ENCODE measurements around the gene CCNL2.
"Not testable (repeated sequence)": the region's sequence is repeated elsewhere in the genome, so short reads cannot be mapped to it uniquely, and the experiment has no call there.

The CCNL2 gene

GRCh38 chr1:1397839-1398523 is 1.2 kb downstream of the CCNL2 start:
- no peak for DNase-seq

GRCh38 chr1:1395166-1395565 is 4.0 kb downstream of the CCNL2 start:
- DNase-seq = no peak

DNA sequence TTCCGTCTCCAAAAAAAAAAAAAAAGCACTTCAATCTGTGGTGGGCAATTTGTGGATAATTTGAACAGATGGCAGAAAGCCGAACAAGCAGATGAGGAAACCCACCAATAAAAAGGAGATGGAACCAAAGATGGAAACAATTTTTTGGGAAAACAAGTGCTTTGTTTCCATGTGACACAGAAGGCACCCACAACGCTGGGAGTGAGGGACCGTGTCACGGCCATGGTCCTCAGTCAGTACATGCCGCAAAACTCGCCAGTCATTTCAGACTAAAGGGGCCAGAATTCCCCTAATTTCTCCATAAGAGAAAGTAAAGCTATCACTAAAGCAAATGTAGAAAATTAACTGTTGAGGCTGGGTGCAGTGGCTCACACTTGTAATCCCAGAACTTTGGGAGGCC is 5.0 kb downstream of the CCNL2 start:
- DNase-seq = no peak

DNA sequence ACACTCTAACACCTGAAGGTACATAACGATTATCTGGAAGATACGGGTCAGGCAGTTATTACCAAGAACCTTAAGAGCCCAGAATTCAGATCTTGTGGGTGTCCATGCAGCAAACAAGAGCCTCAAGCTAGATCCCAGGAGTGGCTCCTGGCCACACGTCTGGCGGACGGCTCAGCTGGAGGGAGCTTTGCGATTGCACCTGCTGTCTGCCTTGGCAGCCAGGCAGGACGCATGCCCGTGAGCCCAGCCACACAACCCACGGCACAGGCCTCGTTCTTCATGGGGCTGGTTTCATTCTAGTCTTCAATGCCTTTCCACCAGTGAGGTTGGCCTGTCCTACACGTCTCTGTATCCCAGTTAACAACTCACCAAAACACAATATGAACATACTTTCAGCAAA is 5.7 kb downstream of the CCNL2 start:
- no peak for DNase-seq

GRCh38 chr1:1393014-1393413 is 6.1 kb downstream of the CCNL2 start:
- DNase-seq = no peak

- no peak for DNase-seq
These were observed 7.9 kb downstream of the CCNL2 start for GRCh38 chr1:1391225-1391624.

DNA sequence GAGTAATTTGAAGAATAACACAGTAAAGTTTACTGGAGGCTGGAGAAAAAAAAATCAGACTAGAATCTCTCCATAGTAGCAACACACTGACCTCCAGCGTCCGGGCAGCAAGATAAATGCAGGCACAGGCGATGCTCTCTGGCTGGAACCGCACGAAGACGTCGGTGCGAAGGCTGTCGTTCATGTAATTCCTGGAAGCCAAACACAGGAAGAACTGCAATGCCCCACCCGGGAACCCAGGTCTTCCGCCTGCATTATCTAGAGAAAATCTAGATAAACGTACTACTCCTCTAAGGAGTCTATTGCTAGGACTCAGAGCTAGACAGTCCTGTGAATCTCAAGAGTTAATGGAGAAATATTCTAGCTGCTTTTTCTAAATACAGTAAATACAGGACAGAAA is 8.5 kb downstream of the CCNL2 start:
- no peak for DNase-seq

DNA sequence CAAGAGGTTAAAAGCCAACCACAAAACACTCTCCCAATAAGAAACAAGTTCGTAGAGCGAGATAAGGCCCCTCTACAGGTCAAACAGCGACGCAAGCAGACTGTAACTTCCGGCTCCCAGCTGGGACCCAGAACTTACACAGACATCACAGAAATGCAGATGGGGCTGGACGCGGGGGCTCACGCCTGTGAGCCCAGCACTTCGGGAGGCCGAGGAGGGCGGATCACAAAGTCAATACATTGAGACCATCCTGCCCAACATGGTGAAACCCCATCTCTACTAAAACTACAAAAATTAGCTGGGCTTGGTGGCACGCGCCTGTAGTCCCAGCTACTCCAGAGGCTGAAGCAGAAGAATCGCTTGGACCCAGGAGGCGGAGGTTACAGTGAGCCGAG is 11.1 kb downstream of the CCNL2 start:
- DNase-seq = no peak

GRCh38 chr1:1387098-1388077 is 11.7 kb downstream of the CCNL2 start:
- no peak for DNase-seq

- DNase-seq = no peak
These were observed 13.2 kb downstream of the CCNL2 start for GRCh38 chr1:1385931-1386330.

- not testable (repeated sequence) for DNase-seq
These were observed 13.8 kb downstream of the CCNL2 start for GRCh38 chr1:1385339-1385738.

DNA sequence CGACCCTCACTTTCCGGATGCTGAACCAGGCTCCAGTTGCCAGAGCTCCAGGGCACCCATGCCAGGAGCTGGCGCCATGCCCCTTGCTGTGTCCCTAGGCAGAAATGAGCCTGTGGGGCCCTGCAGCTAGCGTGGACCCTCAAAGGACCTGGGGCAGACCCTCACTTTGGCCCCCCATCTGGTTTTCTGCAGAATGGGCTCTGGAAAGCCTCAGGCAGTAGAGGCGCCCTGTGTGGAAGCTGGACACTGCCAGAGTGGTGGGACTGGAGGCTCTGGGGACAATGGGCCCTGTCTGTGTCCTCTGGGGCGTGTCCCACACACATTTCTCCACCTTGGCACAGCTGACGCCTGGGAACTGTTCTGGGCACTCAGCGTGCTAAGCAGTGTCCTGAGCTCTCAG is 17.8 kb downstream of the CCNL2 start:
- no peak for DNase-seq

- DNase-seq = no peak
These were observed 18.3 kb downstream of the CCNL2 start for GRCh38 chr1:1380860-1381259.

DNA sequence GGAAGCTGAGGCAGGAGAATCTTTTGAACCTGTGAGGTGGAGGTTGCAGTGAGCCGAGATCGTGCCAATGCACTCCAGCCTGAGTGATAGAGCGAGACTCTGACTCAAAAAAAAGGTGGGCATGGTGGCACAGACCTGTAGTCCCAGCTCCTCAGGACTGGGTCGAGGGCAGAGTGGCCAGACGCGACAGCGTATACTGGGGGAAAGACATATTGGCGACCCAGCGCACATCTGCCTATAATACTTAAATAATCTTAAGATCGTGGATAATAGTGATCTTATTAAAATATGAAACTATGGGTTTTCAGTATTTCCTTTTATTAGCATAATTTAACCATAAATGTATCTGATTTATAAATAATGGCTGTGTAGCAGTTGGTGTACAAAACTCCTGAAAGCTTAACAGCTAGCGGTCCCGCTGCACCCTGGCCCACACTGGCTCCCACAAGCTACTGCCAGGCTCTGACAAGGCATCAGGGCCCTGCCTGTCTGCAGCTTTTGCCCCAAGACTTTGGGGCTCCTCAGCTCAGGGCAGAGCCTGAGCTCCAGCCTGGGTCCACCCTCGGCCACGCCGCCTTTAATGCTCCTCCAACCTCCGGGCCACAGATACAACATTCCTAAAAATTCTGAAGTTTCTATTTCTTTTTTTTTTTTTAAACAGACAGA is 21.5 kb downstream of the CCNL2 start:
- no peak for DNase-seq

DNA sequence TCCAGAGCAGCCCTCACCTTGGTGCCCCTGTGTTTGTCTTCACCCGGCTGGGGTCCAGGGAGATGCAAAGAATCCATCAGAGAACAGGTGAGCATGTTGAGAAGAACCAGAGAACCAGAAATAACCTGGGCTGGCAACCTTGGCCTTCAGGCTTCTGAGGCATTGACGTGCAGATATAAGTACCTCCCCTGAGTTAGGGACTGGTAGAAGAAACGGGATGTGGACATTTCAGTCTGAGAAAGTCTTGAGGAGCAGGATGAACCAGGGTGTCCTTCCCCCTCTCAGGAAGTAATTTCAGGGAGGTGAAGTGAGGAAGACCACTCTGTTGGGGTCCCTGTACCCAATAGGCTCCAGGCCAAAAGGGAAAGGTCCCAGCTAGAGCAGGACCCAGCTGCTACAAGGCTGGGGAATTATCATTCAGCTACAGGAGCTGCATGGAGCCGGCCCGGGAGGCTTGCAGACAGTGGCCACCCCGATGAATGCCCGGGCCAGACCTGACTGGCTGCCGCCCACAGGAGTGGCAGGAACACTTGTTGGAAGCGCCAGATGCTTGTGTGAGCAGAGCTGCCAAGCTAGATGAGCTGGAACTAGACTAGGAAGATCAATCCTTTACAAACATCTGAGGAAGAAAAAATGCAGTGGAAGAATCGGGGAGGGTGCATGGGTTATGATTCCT is 22.4 kb downstream of the CCNL2 start:
- DNase-seq = no peak

DNA sequence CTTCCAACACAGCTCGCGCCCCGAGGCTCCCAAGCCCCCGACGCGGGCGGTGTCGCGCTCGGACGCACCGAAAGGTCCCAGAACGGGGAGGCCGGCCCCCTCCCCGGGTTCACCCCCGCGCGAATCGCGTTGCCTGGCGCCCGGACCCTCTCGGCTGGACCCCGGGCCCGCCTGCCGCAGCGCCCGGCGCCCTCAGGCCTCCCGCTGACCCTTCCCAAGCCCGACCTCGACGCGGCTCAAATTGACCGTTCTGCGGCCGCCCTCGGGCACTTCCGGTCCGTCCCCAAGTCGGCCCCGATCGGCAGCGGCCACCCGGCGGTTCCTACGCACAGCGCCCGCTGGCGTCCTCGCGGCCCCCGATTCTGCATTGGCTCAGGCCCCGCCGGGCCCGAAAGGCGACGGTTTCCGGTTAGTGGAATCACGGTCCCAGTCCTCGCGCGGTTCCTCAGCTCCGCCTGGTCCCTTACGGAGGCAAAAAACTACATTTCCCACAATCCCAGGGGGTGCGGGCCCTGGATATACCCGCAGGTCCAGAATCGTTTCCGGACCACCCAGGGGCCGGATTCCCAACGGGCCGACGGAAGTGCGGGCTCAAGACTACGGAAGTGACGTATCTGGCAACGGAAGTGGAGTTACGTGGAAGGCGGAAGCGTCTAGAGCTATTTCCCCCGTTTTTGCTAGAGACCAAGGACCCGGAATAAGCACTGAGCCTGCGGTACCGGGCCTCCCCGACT is 24.0 kb downstream of the CCNL2 start, which contains the start of gene AURKAIP1:
Gene AURKAIP1 (minus strand): TSS at position 279 of the 734 bp plus-strand sequence. CDS start 451 bp downstream, outside the sequence.
- DNase-seq = peak; percentile 100

DNA sequence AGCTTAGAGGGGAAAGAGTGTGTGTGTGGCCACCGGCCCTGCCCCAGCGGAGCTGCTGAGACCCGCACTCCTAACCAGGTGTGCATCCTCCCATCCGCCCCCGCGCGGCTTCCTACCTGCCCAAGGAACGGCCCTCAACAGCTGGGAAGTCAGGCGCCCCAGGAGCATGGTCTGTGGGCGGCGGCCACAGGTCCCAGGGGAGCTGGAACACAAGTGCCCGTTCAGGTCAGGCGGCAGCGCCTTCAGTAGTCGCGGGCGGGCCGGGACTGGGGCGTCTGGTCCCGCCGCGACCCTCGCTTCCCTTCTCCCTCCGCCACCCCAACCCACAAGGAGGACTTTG is 24.6 kb downstream of the CCNL2 start:
- DNase-seq = no peak

- no peak for DNase-seq
These were observed 25.1 kb downstream of the CCNL2 start for GRCh38 chr1:1373815-1374588.

DNA sequence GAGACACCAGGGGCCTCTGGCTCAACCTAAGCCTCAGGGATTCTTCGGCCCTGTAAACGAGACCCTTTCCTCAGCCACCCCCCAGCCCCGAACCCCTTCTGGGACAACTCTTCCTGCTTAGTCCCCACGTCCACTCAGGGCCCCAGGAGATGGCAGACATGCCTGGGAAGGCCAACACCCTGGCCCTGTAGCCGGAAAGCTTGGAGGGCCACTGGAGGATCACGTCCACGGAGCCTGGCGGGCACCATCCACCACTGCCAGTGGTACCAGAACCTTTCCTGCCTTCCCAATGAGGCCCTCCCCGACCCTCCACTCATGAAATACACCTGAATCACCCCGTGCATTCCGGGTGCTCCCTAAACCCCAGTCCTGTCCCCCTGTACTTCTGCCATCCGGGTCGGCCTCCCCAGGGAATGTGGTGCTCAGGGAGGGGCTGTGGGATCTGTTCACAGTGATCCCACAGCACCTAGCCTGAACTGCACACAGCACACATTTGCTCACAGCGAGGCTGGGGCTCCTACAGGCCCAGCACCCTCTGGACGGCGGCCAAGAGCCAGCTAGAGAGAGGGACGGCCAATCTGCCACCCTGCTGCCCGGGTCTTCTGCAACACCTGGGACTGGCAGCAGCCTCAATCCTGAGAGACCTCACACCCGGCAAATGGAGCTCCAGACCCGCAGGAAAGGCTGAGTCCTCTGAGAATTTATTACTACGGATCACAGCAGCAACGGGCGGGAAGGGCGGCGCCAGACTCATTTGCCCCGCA is 25.9 kb downstream of the CCNL2 start:
- DNase-seq = no peak
